HL-60 (cell line): Measurements from ENCODE around the gene ENOSF1.
A peak's percentile ranks its signal among the peaks of the same experiment; 100 is the strongest.

ENCODE experiments used
- DNase-seq, 2 experiments: peaks; one replicate each; pipeline ENCODE4 v3.0.0-alpha.2; 2010 to 2020; ENCODE audit warnings: low read depth in 1 of 2, low spot score in 1 of 2
- H3K27ac ChIP-seq: fragments of 250-450 bp; sonication (Bioruptor Pico); replicated peaks from 2 replicates; pipeline ENCODE4 v1.5.1; 2020; ENCODE audit warnings: mild to moderate bottlenecking, moderate library complexity
- H3K27me3 ChIP-seq: fragments of 250-450 bp; sonication (Bioruptor Pico); 2 replicates; pipeline ENCODE4 v1.5.1; 2021; ENCODE audit warnings: mild to moderate bottlenecking, moderate library complexity; ENCODE audit not compliant: insufficient read depth, poor library complexity, severe bottlenecking
- H3K4me3 ChIP-seq: replicated peaks from 2 replicates; pipeline ENCODE4 v1.5.1; 2011; ENCODE audit warnings: mild to moderate bottlenecking, control low read depth, low read length; ENCODE audit not compliant: insufficient read depth
- GABPA ChIP-seq: IDR thresholded peaks from 2 replicates; pipeline ENCODE4 v1.6.1; 2012; ENCODE audit warnings: low read depth
- POLR2AphosphoS5 ChIP-seq: IDR thresholded peaks from 2 replicates; pipeline ENCODE4 v1.6.1; 2012; ENCODE audit warnings: low read depth
- SPI1 ChIP-seq: IDR thresholded peaks from 2 replicates; pipeline ENCODE4 v1.6.1; 2012; ENCODE audit warnings: low read depth, mild to moderate bottlenecking, borderline replicate concordance
- TF ChIP-seq, protein P1 (sequence below): IDR thresholded peaks from one replicate; pipeline ENCODE4 v1.5.1; 2011; ENCODE audit warnings: low read length, control low read depth, inconsistent platforms; ENCODE audit not compliant: insufficient read depth
- TF ChIP-seq, protein P2 (sequence below): IDR thresholded peaks from 2 replicates; pipeline ENCODE4 v1.6.1; 2012; ENCODE audit warnings: low read depth; ENCODE audit not compliant: insufficient replicate concordance

The ENOSF1 gene

GRCh38 chr18:676069-676468 is 36.4 kb downstream of the ENOSF1 start:
- no peak overlapping the region for H3K27ac ChIP-seq
- no peak for DNase-seq
- H3K4me3 ChIP-seq: no peak overlapping the region
- H3K27me3 ChIP-seq: no peaks in the 10 kb centered on the region
- TF ChIP-seq, protein P1, sequence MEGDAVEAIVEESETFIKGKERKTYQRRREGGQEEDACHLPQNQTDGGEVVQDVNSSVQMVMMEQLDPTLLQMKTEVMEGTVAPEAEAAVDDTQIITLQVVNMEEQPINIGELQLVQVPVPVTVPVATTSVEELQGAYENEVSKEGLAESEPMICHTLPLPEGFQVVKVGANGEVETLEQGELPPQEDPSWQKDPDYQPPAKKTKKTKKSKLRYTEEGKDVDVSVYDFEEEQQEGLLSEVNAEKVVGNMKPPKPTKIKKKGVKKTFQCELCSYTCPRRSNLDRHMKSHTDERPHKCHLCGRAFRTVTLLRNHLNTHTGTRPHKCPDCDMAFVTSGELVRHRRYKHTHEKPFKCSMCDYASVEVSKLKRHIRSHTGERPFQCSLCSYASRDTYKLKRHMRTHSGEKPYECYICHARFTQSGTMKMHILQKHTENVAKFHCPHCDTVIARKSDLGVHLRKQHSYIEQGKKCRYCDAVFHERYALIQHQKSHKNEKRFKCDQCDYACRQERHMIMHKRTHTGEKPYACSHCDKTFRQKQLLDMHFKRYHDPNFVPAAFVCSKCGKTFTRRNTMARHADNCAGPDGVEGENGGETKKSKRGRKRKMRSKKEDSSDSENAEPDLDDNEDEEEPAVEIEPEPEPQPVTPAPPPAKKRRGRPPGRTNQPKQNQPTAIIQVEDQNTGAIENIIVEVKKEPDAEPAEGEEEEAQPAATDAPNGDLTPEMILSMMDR: no peak
- no peak for TF ChIP-seq GABPA
- TF ChIP-seq, protein P2, sequence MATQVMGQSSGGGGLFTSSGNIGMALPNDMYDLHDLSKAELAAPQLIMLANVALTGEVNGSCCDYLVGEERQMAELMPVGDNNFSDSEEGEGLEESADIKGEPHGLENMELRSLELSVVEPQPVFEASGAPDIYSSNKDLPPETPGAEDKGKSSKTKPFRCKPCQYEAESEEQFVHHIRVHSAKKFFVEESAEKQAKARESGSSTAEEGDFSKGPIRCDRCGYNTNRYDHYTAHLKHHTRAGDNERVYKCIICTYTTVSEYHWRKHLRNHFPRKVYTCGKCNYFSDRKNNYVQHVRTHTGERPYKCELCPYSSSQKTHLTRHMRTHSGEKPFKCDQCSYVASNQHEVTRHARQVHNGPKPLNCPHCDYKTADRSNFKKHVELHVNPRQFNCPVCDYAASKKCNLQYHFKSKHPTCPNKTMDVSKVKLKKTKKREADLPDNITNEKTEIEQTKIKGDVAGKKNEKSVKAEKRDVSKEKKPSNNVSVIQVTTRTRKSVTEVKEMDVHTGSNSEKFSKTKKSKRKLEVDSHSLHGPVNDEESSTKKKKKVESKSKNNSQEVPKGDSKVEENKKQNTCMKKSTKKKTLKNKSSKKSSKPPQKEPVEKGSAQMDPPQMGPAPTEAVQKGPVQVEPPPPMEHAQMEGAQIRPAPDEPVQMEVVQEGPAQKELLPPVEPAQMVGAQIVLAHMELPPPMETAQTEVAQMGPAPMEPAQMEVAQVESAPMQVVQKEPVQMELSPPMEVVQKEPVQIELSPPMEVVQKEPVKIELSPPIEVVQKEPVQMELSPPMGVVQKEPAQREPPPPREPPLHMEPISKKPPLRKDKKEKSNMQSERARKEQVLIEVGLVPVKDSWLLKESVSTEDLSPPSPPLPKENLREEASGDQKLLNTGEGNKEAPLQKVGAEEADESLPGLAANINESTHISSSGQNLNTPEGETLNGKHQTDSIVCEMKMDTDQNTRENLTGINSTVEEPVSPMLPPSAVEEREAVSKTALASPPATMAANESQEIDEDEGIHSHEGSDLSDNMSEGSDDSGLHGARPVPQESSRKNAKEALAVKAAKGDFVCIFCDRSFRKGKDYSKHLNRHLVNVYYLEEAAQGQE: no peak
- TF ChIP-seq POLR2AphosphoS5: peak; percentile 47; the same call in 1 of the 2 replicates

GRCh38 chr18:675307-675706 is 37.1 kb downstream of the ENOSF1 start:
- TF ChIP-seq GABPA (no peak), SPI1 (no peak), POLR2AphosphoS5 (0 out of 2 replicates have a peak, but pooled peaks have one; percentile 4)
- TF ChIP-seq, protein P2: no peak
- TF ChIP-seq, protein P1: no peak
- no peaks in the 10 kb centered on the region for H3K27me3 ChIP-seq
- no peak overlapping the region for H3K4me3 ChIP-seq
- DNase-seq: no peak
- H3K27ac ChIP-seq: no peak overlapping the region

DNA sequence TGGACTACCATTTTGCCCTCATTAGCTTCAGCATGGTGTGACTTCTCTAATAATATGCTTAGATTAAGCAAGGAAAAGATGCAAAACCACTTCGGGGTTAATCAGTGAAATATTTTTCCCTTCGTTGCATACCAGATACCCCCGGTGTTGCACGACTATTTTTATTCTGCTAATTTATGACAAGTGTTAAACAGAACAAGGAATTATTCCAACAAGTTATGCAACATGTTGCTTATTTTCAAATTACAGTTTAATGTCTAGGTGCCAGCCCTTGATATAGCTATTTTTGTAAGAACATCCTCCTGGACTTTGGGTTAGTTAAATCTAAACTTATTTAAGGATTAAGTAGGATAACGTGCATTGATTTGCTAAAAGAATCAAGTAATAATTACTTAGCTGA is 38.7 kb downstream of the ENOSF1 start:
- H3K4me3 ChIP-seq: no peak overlapping the region
- no peaks in the 10 kb centered on the region for H3K27me3 ChIP-seq
- no peak overlapping the region for H3K27ac ChIP-seq
- DNase-seq: no peak
- TF ChIP-seq, protein P2: no peak
- TF ChIP-seq GABPA (no peak), POLR2AphosphoS5 (no peak), SPI1 (no peak)
- TF ChIP-seq, protein P1: no peak
